Astrocyte (in vitro differentiated cells and primary cell): Measurements from ENCODE around the gene SMIM24. TPM values are rescaled to one million over a fixed set of nuclear protein-coding genes. Genes with fewer than 3 reads are reported as not detected.

Experiments used
- DNase-seq: peaks from one replicate; pipeline ENCODE4 v3.0.0-alpha.2; 2010; ENCODE audit warnings: low read depth
- FAIRE-seq: peaks from 2 replicates; lab custom pipeline; 2011; peaks lifted over from hg19 to GRCh38; lab: Jason Lieb, UNC
- H2AFZ ChIP-seq: 2 replicates; pipeline ENCODE4 v1.6.0; 2012; ENCODE audit warnings: low read depth, low read length, inconsistent platforms
- H3K27ac ChIP-seq: 2 replicates; pipeline ENCODE4 v1.5.1; 2011; ENCODE audit warnings: low read depth, low read length, inconsistent platforms
- H3K27me3 ChIP-seq: 2 replicates; pipeline ENCODE4 v1.6.0; 2011; ENCODE audit warnings: low read length, inconsistent platforms; ENCODE audit not compliant: insufficient read depth
- H3K36me3 ChIP-seq: 2 replicates; pipeline ENCODE4 v1.5.1; 2011; ENCODE audit warnings: low read length, inconsistent platforms; ENCODE audit not compliant: insufficient read depth
- H3K4me1 ChIP-seq: 2 replicates; pipeline ENCODE4 v1.5.1; 2011; ENCODE audit warnings: low read length, inconsistent platforms; ENCODE audit not compliant: insufficient read depth
- H3K4me2 ChIP-seq: 2 replicates; pipeline ENCODE4 v1.6.0; 2012; ENCODE audit warnings: low read length, inconsistent platforms
- H3K4me3 ChIP-seq: 2 replicates; pipeline ENCODE4 v1.5.1; 2011; ENCODE audit warnings: low read depth, mild to moderate bottlenecking, low read length, inconsistent platforms; ENCODE audit not compliant: insufficient read depth
- H3K79me2 ChIP-seq: 2 replicates; pipeline ENCODE4 v1.6.0; 2012; ENCODE audit warnings: mild to moderate bottlenecking, low read length, inconsistent platforms; ENCODE audit not compliant: insufficient read depth
- H3K9ac ChIP-seq: 2 replicates; pipeline ENCODE4 v1.6.0; 2012; ENCODE audit warnings: mild to moderate bottlenecking, low read length, inconsistent platforms
- H3K9me3 ChIP-seq: 2 replicates; pipeline ENCODE4 v1.5.1; 2012; ENCODE audit warnings: low read depth, mild to moderate bottlenecking, low read length, inconsistent platforms; ENCODE audit not compliant: insufficient read depth
- H4K20me1 ChIP-seq: 2 replicates; pipeline ENCODE4 v1.6.0; 2012; ENCODE audit warnings: low read length, inconsistent platforms; ENCODE audit not compliant: insufficient read depth
- H3K27ac Mint-ChIP-seq: one replicate; pipeline ENCODE4 v1.8.0; 2021; ENCODE audit warnings: mild to moderate bottlenecking, mixed read lengths; ENCODE audit not compliant: unreplicated experiment
- H3K27me3 Mint-ChIP-seq: one replicate; pipeline ENCODE4 v1.8.0; 2021; ENCODE audit warnings: low read depth, mixed read lengths; ENCODE audit not compliant: unreplicated experiment
- H3K36me3 Mint-ChIP-seq: one replicate; pipeline ENCODE4 v1.8.0; 2021; ENCODE audit warnings: low read depth, mixed read lengths; ENCODE audit not compliant: unreplicated experiment
- H3K4me1 Mint-ChIP-seq: one replicate; pipeline ENCODE4 v1.8.0; 2021; ENCODE audit warnings: low read depth, mixed read lengths; ENCODE audit not compliant: unreplicated experiment
- H3K4me3 Mint-ChIP-seq: one replicate; pipeline ENCODE4 v1.8.0; 2021; ENCODE audit warnings: mild to moderate bottlenecking, moderate library complexity, mixed read lengths; ENCODE audit not compliant: unreplicated experiment
- H3K9me3 Mint-ChIP-seq: one replicate; pipeline ENCODE4 v1.8.0; 2021; ENCODE audit warnings: mild to moderate bottlenecking, mixed read lengths; ENCODE audit not compliant: unreplicated experiment
- CTCF ChIP-seq: IDR thresholded peaks from 2 replicates; pipeline ENCODE4 v1.5.1; 2011; ENCODE audit warnings: low read depth, mild to moderate bottlenecking, inconsistent platforms, low read length, moderate library complexity; ENCODE audit not compliant: insufficient read depth
- EZH2 ChIP-seq: IDR thresholded peaks from 2 replicates; pipeline ENCODE4 v1.6.1; 2012; ENCODE audit warnings: mild to moderate bottlenecking, low read length, inconsistent platforms; ENCODE audit not compliant: insufficient read depth
- total RNA-seq: library from RNA; stranded (reverse); gene quantifications from 2 replicates; pipeline ENCODE4 v1.2.1, GENCODE V29; 2021

Gene SMIM24
- total RNA-seq, 1 donor from 2014 or later: not detected

- Mint-ChIP-seq H3K36me3 (peaks cover 6% of the 10 kb centered on the region), H3K4me1 (peaks cover 5% of the 10 kb centered on the region), H3K4me3 (no peak overlapping the region), H3K27ac (no peak overlapping the region), H3K9me3 (no peaks in the 10 kb centered on the region), H3K27me3 (no peaks in the 10 kb centered on the region)
- no peak overlapping the region for H3K4me3 ChIP-seq
- no peak overlapping the region for H3K27ac ChIP-seq
- H3K79me2 ChIP-seq: peaks cover 58% of the 10 kb centered on the region
- H3K9ac ChIP-seq: no peak overlapping the region
- DNase-seq (no peak), FAIRE-seq (no peak)
- H3K4me1 ChIP-seq: no peaks in the 10 kb centered on the region
- H2AFZ ChIP-seq: no peak overlapping the region
- H4K20me1 ChIP-seq: peaks cover 68% of the 10 kb centered on the region
- no peaks in the 10 kb centered on the region for H3K27me3 ChIP-seq
- H3K36me3 ChIP-seq: peaks cover 4% of the 10 kb centered on the region
- no peak overlapping the region for H3K4me2 ChIP-seq
- no peaks in the 10 kb centered on the region for H3K9me3 ChIP-seq
- no peak for TF ChIP-seq EZH2
- TF ChIP-seq CTCF: no peak
These were observed 44.7 kb upstream of the SMIM24 start for GRCh38 chr19:3524904-3525451.

- DNase-seq (no peak), FAIRE-seq (no peak)
- H3K27ac ChIP-seq: no peak overlapping the region
- no peaks in the 10 kb centered on the region for H3K9me3 ChIP-seq
- Mint-ChIP-seq H3K9me3 (no peaks in the 10 kb centered on the region), H3K36me3 (peaks cover 6% of the 10 kb centered on the region), H3K27me3 (no peaks in the 10 kb centered on the region), H3K4me1 (peaks cover 5% of the 10 kb centered on the region), H3K27ac (no peak overlapping the region), H3K4me3 (no peak overlapping the region)
- no peaks in the 10 kb centered on the region for H3K4me1 ChIP-seq
- peaks cover 4% of the 10 kb centered on the region for H3K36me3 ChIP-seq
- TF ChIP-seq CTCF (no peak), EZH2 (no peak)
- no peaks in the 10 kb centered on the region for H3K27me3 ChIP-seq
- H3K4me3 ChIP-seq: no peak overlapping the region
- peaks cover 75% of the 10 kb centered on the region for H4K20me1 ChIP-seq
- H3K9ac ChIP-seq: no peak overlapping the region
- H2AFZ ChIP-seq: no peak overlapping the region
- H3K4me2 ChIP-seq: no peak overlapping the region
- peaks cover 65% of the 10 kb centered on the region for H3K79me2 ChIP-seq
These were observed 43.9 kb upstream of the SMIM24 start for GRCh38 chr19:3524078-3524842.
